HG02943 (cell line): ENCODE results near the gene DTNB.
"Not testable (repeated sequence)": the region's sequence is repeated elsewhere in the genome, so short reads cannot be mapped to it uniquely, and the experiment has no call there.

Experiments used
- ATAC-seq: cut with Tn5 transposase; IDR thresholded peaks from one replicate; pipeline ENCODE4 v1.9.1; 2021; ENCODE audit warnings: mild to moderate bottlenecking, low read depth, moderate library complexity; ENCODE audit not compliant: unreplicated experiment

Gene DTNB

DNA sequence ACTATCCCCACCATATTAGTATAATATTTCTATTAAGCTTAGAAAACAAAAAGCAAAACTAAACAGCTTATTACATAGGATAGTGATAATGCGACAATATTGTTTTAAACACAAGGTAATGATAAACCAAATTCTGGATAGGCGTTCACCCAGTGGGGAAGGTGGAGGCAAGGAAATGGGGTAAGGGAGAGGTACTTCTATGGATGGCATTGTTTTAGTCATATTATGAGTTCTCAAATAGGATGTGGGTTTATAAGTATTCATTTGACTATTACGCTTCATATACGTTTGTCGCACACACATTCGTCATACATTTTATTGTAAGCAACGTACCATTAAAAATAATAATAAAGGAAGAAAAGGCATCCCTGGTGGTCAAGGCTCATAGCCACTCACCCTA is 242.8 kb downstream of the DTNB start:
- ATAC-seq, result no peak

DNA sequence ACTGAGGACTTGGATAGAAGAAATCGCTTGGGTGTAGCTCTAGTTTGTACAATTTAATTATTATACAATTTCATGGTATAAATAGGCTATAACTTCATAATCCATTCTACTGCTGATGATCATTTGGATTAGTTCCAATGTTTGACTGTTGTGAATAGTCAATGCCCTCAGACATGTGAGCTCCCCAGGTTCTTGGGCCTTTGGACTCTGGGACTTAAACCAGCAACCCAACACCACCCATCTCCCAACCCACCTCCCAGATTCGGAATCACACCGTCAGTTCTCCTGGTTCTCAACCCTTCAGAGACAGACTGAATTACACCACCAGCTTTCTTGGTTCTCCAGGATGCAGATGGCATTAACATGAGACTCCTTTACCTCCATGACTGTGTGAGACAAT is 247.1 kb downstream of the DTNB start:
- no peak for ATAC-seq

DNA sequence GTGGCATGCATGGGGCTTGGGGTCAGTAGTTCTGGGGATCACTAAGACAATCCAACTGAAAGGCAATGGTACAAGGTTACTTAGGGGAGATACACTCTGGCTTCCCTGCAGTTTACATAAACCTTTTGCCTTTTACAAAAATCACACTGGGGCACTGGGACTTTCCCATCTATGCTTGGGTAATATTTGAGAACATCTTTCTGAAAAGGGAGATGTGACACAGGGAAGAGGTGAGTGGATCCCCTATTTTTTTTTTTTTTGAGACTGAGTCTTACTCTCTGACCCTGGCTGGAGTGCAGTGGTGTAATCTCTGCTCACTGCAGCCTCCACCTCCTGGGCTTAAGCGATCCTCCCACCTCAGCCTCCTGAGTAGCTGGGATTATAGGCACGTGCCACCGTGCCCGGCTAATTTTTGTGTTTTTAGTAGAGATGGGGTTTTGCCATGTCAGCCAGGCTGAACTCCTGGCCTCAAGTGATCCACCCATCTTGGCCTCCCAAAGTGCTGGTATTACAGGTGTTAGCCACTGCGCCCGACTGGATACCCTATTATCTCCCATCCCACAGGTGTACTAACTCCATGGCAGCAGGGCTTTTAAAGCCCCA is 248.8 kb downstream of the DTNB start:
- no peak for ATAC-seq

DNA sequence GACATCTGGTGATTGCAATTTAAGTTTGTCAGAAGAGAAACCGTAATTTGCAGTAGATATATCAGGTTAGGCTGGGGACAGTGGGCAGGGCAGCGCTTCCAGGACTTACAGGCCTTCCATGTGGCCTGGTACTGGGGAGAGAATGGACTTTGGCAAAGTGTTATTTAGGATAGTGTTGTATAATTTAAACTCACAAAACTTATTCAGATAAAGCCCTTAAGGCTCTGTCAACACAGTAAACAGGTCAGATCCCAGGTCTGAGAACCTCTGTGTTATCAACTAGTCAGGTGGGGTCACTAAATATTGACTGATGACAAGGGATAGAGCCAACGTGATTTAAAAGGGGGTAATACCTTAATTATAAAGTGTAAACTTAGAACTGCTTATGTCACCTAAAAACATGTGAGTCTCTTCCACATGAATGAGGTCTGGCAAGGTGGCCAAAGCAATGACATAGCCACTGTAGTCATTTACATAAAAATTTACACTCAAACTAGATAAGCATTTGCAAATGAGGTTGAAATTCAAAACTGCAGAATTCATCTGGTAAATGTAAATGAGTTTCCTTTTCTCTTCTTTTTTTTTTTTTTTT is 251.5 kb downstream of the DTNB start:
- ATAC-seq, result no peak

DNA sequence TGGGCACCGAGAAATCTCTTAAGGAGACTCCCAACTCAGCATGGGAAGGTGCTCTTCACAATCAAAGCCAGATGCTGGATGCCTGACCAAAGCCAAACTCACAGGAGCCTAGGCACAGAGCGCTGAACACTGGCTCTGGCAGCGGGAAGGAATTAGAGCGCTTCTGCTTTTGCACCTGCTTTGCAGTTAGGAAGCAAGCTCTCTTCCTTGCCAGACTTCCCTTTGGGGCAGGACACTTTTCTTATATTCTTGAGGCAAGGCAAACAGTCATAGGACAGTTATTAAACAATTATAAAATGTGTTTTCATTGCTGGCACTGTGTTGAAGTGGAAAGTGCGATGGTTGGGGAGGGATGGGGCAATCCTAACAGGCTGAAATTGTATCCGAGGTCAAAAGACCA is 252.1 kb downstream of the DTNB start:
- ATAC-seq, result no peak

DNA sequence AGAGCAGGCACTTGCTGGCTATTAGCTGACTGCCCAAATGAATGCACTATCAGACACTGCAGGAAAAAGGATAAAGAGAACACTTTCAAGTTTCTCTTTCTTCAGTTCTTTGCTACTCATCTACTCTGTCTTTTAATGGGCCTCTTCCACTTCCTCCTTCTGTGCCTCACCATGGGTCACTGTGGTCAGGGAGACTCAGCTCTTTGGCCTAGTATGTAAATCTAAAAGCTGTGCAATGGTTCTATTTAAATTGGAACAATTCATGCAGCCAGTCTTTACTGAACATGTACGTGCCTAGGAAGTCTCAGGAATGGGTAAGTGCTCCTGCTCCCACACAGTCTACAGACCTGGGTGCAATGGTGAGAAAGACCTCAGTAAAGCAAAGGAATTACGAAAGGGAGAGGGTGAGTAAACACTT is 252.5 kb downstream of the DTNB start:
- peak; percentile 40 for ATAC-seq

DNA sequence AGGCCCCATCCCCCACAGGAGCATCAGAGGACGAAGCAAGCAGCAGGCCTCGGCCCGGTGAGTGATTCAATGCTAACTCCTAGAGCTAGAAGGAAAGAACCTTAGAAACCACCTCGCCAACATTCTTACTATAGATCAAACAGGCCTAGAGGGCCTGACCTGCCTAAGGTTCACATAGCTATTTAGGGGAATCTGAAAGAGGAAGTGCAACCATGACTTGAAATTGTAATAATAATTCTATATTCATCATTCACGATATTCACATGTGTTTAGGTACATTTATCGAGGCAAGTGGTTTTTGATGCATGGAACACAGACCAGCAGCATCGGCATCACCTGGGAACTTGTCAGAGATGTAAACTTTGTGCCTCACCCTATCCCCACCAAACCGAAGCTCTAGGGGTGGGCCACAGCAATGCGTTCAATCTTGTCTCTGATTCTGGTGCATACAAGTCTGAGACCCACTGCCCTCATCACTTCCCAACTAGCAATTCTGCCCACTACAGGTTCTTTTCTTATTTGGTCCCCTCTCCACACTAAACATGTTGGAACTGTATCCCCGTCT is 253.6 kb downstream of the DTNB start:
- peak; percentile 67 for ATAC-seq

DNA sequence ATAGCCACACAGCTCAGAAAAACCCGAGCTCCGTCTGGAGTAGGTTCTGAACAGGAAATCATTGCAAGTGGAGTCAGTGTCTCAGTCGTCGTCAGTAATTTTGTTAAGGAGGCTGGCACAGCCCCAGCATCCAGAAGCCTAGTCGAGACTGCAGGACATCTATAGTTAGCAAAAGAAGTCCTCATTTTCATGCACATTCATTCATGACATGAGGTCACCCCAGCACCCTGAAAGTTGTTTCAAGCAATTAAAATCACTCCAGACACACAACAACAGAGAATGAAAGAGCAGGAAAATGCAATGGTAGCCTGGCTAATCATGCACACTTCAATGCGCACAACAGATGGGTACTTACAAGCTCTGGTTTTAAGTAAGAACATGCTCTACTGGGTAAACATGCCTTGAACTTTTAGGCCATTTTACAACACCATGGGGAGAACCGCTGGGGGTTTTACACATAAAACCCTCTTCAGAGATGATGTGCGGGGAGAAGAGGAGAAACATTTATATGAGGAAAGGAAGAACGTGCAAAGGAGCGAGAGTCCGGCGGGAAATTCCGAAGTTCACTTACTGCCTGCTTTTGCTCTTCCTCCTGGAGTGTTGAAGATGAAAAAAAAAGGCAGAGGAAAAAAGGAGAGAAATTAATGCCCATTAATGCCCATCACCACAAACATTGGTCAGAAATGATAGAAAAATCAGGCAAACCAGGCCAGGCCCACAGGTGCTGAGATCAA is 254.3 kb downstream of the DTNB start:
- no peak for ATAC-seq

DNA sequence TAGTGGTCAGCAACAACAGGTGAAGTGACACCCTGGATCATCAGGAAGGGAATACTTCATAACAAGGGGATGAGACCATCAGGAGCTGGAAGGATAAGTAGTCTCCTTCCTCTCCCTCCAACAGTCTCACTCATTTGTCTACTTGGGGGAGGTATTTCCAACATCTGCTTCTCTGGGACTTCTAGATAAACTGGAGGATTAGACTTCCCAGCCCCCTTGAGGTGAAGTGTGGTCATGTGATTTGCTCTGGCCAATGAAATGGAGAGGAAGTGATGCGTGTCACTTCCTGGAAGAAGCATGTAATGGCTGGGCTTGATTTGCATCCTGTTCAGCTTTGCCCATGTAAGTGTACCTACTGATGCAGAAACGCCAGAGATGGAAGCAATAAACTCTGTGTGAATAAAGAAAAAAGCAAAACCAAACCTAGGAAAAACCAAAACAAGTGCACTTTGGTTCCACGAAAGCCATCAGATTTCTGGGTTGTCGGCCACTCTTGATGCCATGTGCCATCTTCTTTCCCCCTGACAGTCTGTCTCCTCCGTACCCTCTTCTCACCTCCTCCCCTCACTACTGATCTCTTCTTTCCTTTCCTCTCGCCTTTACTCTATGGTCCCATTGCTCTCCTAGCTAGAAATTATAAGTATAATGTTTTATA is 255.5 kb downstream of the DTNB start:
- ATAC-seq, result no peak

DNA sequence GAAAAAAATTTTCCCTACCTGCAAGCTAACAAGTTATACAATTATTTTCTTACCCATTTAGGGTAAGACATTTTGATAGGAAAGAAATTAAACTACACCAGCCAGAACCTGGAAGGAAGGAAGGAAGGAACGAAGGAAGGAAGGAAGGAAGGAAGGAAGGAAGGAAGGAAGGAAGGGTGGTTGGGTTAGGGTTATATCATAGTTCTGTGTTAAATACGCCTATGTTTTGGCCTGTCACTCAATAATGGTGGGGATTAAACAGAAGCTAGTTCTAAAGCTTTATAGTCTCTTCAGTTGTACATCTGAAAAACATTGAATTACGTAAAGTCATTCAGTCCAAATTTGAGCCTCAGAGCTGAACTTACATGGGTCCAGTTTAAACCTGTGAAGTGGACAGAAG is 256.7 kb downstream of the DTNB start:
- ATAC-seq, result no peak

DNA sequence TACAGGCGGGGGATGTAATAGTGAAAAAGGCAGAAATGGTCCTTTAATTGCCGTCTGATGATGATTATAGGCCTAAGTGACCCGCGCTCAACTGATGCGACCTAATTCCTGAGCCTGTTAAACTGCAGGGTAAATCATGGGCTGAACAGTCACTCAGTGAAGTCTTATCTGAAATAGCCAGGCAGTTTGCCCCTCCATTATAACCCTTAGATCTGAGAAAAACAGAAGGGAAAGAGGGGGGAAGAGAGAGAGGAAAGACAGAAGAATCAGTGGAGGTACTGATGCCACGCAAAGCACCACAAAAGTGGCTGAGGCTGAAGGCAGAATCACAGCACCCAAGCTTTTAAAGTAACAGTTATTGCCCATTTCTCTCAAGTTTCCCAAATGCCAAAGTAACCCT is 258.6 kb downstream of the DTNB start:
- ATAC-seq, result no peak

DNA sequence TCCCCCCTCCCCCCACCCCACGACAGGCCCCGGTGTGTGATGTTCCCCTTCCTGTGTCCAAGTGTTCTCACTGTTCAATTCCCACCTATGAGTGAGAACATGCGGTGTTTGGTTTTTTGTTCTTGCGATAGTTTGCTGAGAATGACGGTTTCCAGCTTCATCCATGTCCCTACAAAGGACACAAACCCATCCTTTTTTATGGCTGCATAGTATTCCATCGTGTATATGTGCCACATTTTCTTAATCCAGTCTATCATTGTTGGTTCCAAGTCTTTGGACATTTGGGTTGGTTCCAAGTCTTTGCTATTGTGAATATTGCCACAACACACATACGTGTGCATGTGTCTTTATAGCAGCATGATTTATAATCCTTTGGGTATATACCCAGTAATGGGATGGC is 260.0 kb downstream of the DTNB start:
- ATAC-seq, result not testable (repeated sequence)

DNA sequence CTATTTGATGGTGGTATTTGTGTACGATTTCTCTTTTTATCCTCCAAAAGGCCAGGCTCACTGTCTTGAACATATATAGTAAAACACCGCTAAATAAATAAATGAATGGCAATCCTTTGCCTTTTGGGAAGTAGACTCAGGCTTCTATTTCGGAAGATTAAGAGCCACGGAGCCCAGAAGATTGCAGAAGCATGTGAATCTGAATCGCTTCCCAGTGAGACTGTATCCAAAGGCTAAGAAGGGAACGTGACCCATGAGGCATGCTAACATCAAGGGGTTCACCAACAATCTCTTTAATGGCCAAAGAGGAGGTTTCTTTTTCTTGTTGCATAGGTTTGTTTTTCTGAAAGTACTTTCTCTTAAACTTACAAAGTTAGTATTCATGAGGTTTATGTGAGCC is 261.6 kb downstream of the DTNB start:
- ATAC-seq, result no peak

DNA sequence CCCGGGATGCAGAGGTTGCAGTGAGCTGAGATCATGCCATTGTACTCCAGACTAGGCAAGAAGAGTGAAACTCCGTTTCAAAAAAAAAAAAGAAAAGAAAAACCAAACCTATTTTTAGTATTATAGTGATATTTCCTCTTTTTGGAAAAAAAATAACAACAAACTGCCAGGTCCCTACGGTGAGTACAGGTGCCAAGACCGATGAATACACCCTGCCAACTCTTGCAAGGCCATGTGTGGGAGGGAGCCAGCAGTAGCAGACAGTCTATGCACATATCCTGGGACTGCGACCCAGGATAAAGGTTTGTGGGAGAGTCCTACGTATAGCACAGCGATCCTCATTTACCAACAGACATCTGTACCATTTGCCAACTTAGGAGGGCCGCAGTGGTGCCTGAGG is 262.1 kb downstream of the DTNB start:
- ATAC-seq, result no peak

DNA sequence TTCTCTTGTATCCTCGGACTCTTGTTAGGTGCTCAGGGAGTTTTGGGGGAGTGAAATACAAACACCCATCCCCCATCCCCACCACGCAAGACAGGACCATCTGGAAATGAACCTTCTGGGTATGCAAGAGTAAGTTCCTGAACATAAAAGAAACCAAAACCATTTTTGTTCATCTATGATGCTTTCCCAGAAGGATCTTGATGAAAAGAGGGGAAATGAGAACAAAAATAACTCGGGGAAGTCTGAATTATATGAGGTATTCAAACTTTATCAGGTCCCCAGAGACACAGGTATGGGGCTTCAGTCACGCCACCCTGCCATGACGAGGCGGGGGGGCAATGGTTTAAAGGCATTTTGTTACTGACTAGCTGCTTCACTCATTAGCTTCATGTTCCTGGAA is 263.0 kb downstream of the DTNB start:
- no peak for ATAC-seq

DNA sequence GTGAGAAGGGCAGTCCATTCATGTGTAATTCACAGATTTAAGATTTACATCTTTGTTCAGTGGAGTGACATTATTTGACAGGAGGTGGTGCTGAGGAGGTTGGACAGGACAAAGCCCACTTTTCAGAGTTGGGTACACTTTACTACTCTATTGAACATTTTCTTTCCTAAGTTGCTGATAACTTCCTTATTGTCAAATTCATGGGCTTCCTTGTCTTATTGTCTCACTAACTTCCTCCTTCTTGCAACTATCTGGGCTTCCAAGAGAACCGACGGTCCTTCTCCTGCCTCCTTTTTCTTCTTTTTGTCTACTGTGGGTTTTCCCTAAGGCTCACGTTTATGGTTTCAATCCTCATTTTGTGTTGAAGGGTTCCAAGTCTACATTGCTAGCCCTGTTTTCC is 263.9 kb downstream of the DTNB start:
- ATAC-seq, result no peak

DNA sequence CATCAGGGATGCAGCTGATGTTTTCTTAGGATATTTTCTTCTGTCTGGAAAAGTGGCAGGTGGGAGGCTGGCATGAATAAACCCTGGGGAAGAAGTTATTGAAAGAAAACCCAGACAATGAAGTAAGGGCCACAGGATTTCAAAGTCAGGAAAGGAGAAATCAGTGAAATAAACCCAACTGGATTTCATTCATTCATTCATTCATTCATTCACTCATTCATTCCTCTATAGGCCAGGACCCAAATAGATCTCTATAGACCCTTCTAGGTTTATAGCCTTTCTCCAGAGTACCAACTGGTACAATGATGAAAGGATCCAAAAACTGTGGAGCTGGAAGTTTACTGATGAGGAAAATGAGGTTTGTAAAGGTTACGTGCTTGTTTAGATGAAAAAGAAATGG is 264.3 kb downstream of the DTNB start:
- ATAC-seq, result no peak

DNA sequence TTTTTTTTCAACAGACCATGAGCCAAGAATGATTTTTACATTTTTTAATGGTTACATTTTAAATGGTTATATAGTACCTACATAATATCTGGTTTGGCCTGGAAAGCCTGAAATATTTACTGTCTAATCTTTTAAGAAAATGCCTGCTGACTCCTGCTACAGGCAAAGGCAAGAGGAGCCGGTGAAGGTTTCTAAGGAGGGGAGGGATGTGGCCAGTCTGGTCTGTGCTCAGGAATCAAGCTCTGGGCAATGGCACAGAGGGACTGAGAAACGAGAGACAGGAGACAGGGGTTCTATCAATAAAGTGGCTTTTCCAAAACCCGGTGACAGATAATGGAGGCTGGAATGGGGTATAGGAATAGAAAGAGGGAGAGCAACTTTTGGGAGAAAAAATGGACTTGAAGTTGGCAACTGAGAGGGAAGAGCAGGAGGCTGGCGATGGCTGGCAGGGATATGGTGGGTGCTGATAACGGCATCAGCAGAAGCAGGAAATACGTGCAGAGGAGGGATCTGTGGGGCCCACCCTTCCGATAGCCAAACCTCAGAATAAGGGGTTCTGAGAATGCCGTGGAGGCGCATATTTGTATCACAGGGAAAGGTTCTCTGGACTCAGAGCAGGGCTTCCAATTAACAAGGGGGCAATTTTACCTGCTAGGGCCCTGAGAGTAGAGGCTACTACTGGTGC is 267.6 kb downstream of the DTNB start:
- no peak for ATAC-seq

DNA sequence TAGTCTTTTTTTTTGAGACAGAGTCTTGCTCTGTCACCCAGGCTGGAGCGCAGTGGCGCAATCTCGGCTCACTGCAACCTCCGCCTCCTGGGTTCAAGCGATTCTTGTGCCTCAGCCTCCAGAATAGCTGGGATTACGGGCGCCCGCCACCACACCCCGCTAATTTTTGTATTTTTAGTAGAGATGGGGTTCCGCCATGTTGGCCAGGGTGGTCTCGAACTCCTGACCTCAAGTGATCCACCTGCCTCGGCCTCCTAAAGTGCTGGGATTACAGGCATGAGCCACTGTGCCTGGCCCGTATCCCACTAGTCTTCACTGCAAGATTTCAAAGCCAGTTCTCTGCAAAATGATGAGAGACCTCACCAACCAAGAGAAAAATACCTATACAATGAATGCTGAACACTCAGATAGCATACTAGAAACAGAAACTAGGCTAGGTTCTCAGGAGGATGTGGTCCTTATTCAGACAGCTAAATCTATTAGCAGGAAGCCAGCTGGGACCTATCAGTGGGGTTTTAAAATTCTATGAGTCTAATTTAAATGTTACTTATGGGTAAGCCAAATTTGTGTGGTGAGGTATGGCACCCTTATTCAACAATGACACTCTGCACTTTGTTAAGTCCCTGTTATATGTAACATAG is 270.1 kb downstream of the DTNB start:
- peak; percentile 46 for ATAC-seq

DNA sequence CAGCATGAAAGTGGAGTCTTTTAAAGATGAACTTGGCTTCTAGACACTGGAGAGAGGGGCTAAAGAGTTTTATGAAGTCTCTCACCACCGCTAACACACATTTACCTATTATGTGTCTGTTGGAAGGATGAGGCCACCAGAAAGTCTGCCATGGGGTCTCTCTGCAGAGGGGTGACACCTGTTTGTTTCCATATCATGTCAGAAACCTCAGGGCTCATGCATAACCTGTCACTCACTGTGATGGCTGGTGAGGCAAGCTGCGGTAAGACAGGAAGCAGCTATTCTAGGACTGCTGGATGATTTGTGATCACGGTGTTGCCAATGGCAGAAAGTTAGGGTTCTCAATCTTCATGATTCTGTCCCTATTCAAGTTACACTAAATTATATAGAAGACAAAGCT is 270.9 kb downstream of the DTNB start:
- peak; percentile 53 for ATAC-seq
